Neural cell (in vitro differentiated cells): Measurements from ENCODE around the gene RRP1. TPM values are rescaled to one million over a fixed set of nuclear protein-coding genes. Genes with fewer than 3 reads are reported as not detected.

Experiments
- H2AFZ ChIP-seq: fragments of 200-600, 300-800 bp; sonication (generic), shearing (Covaris generic); 2 replicates; pipeline ENCODE4 v1.6.0; 2014; ENCODE audit warnings: low read depth, mild to moderate bottlenecking, antibody characterized with exemption, low read length, moderate library complexity
- H3F3A ChIP-seq: fragments of 200-600 bp; shearing (Covaris generic); 2 replicates; pipeline ENCODE4 v1.6.1; 2016; ENCODE audit warnings: mild to moderate bottlenecking, moderate library complexity, mixed read lengths, antibody characterized with exemption, low read length; ENCODE audit not compliant: insufficient read depth, poor library complexity, severe bottlenecking
- H3K27ac ChIP-seq: fragments of 200-600, 300-800 bp; sonication (generic), shearing (Covaris generic); 2 replicates; pipeline ENCODE4 v1.5.1; 2014; ENCODE audit warnings: mild to moderate bottlenecking, low read length, moderate library complexity
- H3K27me3 ChIP-seq: fragments of 300-800, 200-600 bp; sonication (generic), shearing (Covaris generic); 2 replicates; pipeline ENCODE4 v1.6.0; 2014; ENCODE audit warnings: mild to moderate bottlenecking, low read depth, low read length, moderate library complexity; ENCODE audit not compliant: insufficient read depth
- H3K36me3 ChIP-seq: fragments of 300-800, 200-600 bp; sonication (generic), shearing (Covaris generic); 2 replicates; pipeline ENCODE4 v1.5.1; 2014; ENCODE audit warnings: mild to moderate bottlenecking, antibody characterized with exemption, low read length, moderate library complexity; ENCODE audit not compliant: insufficient read depth
- H3K4me2 ChIP-seq: fragments of 300-800, 200-600 bp; sonication (generic), shearing (Covaris generic); 2 replicates; pipeline ENCODE4 v1.6.0; 2014; ENCODE audit warnings: mild to moderate bottlenecking, low read length
- H3K4me3 ChIP-seq: fragments of 300-800, 200-600 bp; sonication (generic), shearing (Covaris generic); 2 replicates; pipeline ENCODE4 v1.5.1; 2014; ENCODE audit warnings: mild to moderate bottlenecking, low read length, moderate library complexity
- H3K79me2 ChIP-seq: fragments of 200-600 bp; shearing (Covaris generic); replicated peaks from 2 replicates; pipeline ENCODE4 v1.6.0; 2014; ENCODE audit warnings: mild to moderate bottlenecking, low read length, moderate library complexity; ENCODE audit not compliant: insufficient read depth
- H3K9ac ChIP-seq: fragments of 300-800, 200-600 bp; sonication (generic), shearing (Covaris generic); 2 replicates; pipeline ENCODE4 v1.6.1; 2016; ENCODE audit warnings: mild to moderate bottlenecking, low read length, mixed read lengths
- H3K9me2 ChIP-seq: fragments of 200-600 bp; shearing (Covaris generic); 2 replicates; pipeline ENCODE4 v1.6.1; 2016; ENCODE audit warnings: mild to moderate bottlenecking, low read length, mixed read lengths; ENCODE audit not compliant: insufficient read depth
- H3K9me3 ChIP-seq: fragments of 200-600, 300-800 bp; sonication (generic), shearing (Covaris generic); 2 replicates; pipeline ENCODE4 v1.6.1; 2016; ENCODE audit warnings: mild to moderate bottlenecking, mixed run types, low read length, moderate library complexity, mixed read lengths
- H4K20me1 ChIP-seq: fragments of 200-600 bp; shearing (Covaris generic); 2 replicates; pipeline ENCODE4 v1.6.1; 2016; ENCODE audit warnings: mild to moderate bottlenecking, mixed run types; ENCODE audit not compliant: insufficient read depth
- CTCF ChIP-seq: fragments of 450-650 bp; IDR thresholded peaks from 2 replicates; pipeline ENCODE4 v1.5.1; 2014; ENCODE audit warnings: antibody characterized with exemption, mild to moderate bottlenecking, moderate library complexity; ENCODE audit not compliant: poor library complexity, severe bottlenecking
- EP300 ChIP-seq: fragments of 450-650 bp; conservative IDR thresholded peaks from 2 replicates; pipeline ENCODE4 v1.6.1; 2014; ENCODE audit warnings: antibody characterized with exemption, mild to moderate bottlenecking, moderate library complexity; ENCODE audit not compliant: poor library complexity, severe bottlenecking
- EZH2 ChIP-seq: fragments of 200-600, 300-800 bp; shearing (Covaris generic), sonication (generic); IDR thresholded peaks from 2 replicates; pipeline ENCODE4 v1.6.1; 2014; ENCODE audit warnings: antibody characterized with exemption, low read length, borderline replicate concordance, mild to moderate bottlenecking; ENCODE audit not compliant: insufficient read depth, poor library complexity, severe bottlenecking
- MXI1 ChIP-seq: fragments of 450-650 bp; conservative IDR thresholded peaks from 2 replicates; pipeline ENCODE4 v1.6.1; 2014; ENCODE audit warnings: antibody characterized with exemption, mild to moderate bottlenecking; ENCODE audit not compliant: poor library complexity, severe bottlenecking
- POLR2AphosphoS5 ChIP-seq: IDR thresholded peaks from 2 replicates; pipeline ENCODE4 v1.6.1; 2012
- RAD21 ChIP-seq: fragments of 450-650 bp; conservative IDR thresholded peaks from 2 replicates; pipeline ENCODE4 v1.6.1; 2014; ENCODE audit warnings: antibody characterized with exemption, mild to moderate bottlenecking, moderate library complexity
- REST ChIP-seq: IDR thresholded peaks from 2 replicates; pipeline ENCODE4 v1.6.1; 2012; ENCODE audit warnings: borderline replicate concordance
- SMC3 ChIP-seq: fragments of 450-650 bp; conservative IDR thresholded peaks from 2 replicates; pipeline ENCODE4 v1.6.1; 2014; ENCODE audit warnings: antibody characterized with exemption, mild to moderate bottlenecking, moderate library complexity; ENCODE audit not compliant: poor library complexity
- TAF1 ChIP-seq: IDR thresholded peaks from 2 replicates; pipeline ENCODE4 v1.6.1; 2012; ENCODE audit warnings: low read depth
- polyA plus RNA-seq: library from polyadenylated mRNA; depleted of rRNA; stranded (reverse); fragments of >200 nt; gene quantifications from 2 replicates; pipeline ENCODE4 v1.2.3, GENCODE V29; 2014

The RRP1 gene
- polyA plus RNA-seq, 1 donor from 2014 or later, result 35.8 TPM

GRCh38 chr21:43846430-43846829, 57.1 kb downstream of the RRP1 start:
- H3K9me3 ChIP-seq, result no peaks in the 10 kb centered on the region
- H3F3A ChIP-seq, result no peaks in the 10 kb centered on the region
- no peak overlapping the region for H3K9ac ChIP-seq

GRCh38 chr21:43847301-43847700, 57.9 kb downstream of the RRP1 start:
- Histone ChIP-seq H3K9me3 (no peaks in the 10 kb centered on the region), H4K20me1 (no peaks in the 10 kb centered on the region), H3K4me3 (no peak overlapping the region), H3K27ac (no peak overlapping the region), H3K79me2 (no peaks in the 10 kb centered on the region), H3K27me3 (no peaks in the 10 kb centered on the region), H3F3A (no peaks in the 10 kb centered on the region), H3K9ac (no peak overlapping the region), H3K9me2 (no peaks in the 10 kb centered on the region), H3K4me2 (no peak overlapping the region), H2AFZ (no peak overlapping the region), H3K36me3 (no peaks in the 10 kb centered on the region)
- TF ChIP-seq RAD21, result no peak
- no peak for TF ChIP-seq REST
- TF ChIP-seq EP300, result no peak
- no peak for TF ChIP-seq TAF1
- no peak for TF ChIP-seq CTCF
- no peak for TF ChIP-seq EZH2
- no peak for TF ChIP-seq SMC3
- no peak for TF ChIP-seq MXI1
- TF ChIP-seq POLR2AphosphoS5, result no peak

More at GRCh38 chr21:43846430-43846829, 57.1 kb downstream of the RRP1 start:
- no peak overlapping the region for H3K27ac ChIP-seq
- no peak overlapping the region for H3K4me2 ChIP-seq
- no peaks in the 10 kb centered on the region for H3K79me2 ChIP-seq
- H4K20me1 ChIP-seq, result no peaks in the 10 kb centered on the region
- no peak overlapping the region for H3K4me3 ChIP-seq
- no peaks in the 10 kb centered on the region for H3K9me2 ChIP-seq
- no peaks in the 10 kb centered on the region for H3K36me3 ChIP-seq
- no peaks in the 10 kb centered on the region for H3K27me3 ChIP-seq
- H2AFZ ChIP-seq, result no peak overlapping the region
- TF ChIP-seq CTCF (no peak), SMC3 (no peak), EZH2 (no peak), RAD21 (no peak), POLR2AphosphoS5 (no peak)
